ENCODE measurements around the gene AP3B2. TPM values are rescaled to one million over a fixed set of nuclear protein-coding genes. Genes with fewer than 3 reads are reported as not detected.

The AP3B2 gene
- total and polyA plus RNA-seq, 2 donors (not counting 3 experiments of a cell fraction or from before 2014, with no cell fraction given), result not detected

DNA sequence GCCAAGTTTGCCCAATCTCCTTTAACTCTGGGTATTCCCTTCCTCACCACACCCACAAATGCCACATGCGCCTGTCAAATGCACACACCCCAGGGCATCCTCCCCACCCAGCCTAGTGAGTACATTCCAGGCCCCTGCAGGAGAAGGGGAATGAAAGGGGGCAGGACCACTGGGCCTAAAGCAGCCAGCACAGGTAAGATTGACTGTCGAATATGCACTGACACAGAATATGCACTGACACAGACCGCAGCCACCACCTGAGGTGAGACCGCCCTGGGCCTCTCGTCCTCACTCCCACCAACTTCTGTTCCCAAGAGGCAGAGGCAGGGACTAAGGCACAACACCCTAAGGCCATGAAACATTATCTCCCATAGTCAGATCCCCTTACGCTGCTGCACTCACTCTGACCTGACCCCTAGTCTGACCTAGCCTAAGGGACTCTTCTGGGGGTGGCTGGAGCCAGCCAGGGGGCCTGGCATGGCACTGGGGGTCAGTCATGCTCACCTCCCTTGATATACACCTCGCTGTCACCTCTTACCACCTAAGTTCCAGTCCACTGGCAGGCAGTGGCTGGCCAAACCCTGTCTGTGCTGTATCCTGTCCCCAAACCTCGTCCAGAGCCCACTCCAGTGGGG, 10.8 kb downstream of the AP3B2 start:
- Histone ChIP-seq H3K4me1 (ENCODE audit: control insufficient read depth, extremely low read depth, insufficient read depth, low read length) (no peaks in the 10 kb centered on the region), H3K9me3 (replicated peaks; ENCODE audit: control insufficient read depth, insufficient read depth, low read length) (no peaks in the 10 kb centered on the region), H3K36me3 (ENCODE audit: control insufficient read depth in 2 of 2, extremely low read depth in 1 of 2, insufficient read depth in 2 of 2, low read length in 2 of 2) (no peaks in the 10 kb centered on the region), H3K4me3 (replicated peaks in 1 of 3; ENCODE audit: insufficient read depth in 1 of 3, low read depth in 1 of 3, low read length in 3 of 3) (no peak overlapping the region), H2AFZ (ENCODE audit: low read depth, low read length) (no peak overlapping the region), H3K27me3 (ENCODE audit: control insufficient read depth in 2 of 2, insufficient read depth in 2 of 2, low read length in 2 of 2) (no peaks in the 10 kb centered on the region), H3K9ac (replicated peaks; ENCODE audit: extremely low read depth, insufficient read depth, low read length) (no peak overlapping the region), H3K27ac (ENCODE audit: insufficient read depth, low read depth, low read length) (no peak overlapping the region), H3K4me2 (ENCODE audit: insufficient read depth, low read length) (no peak overlapping the region), H3K79me2 (ENCODE audit: control insufficient read depth, insufficient read depth, low read length) (no peaks in the 10 kb centered on the region), H4K20me1 (replicated peaks; ENCODE audit: control insufficient read depth, extremely low read depth, insufficient read depth, low read length) (no peaks in the 10 kb centered on the region), H3K9me1 (replicated peaks; ENCODE audit: control insufficient read depth, extremely low read depth, insufficient read depth, low read length) (no peaks in the 10 kb centered on the region)
- POLR2A ChIA-PET, result no interaction called here
- CTCF ChIA-PET, result no interaction called here
- dilution Hi-C loops (cut with MboI; ENCODE audit: extremely low pct_ligation_motif_present, low sequenced_read_pairs) (no loop called here), intact Hi-C loops (cut with micrococcal nuclease) (no loop called here)
- TF ChIP-seq GATA2 (IDR thresholded peaks at IDR 0.05; ENCODE audit: insufficient read depth, insufficient read length, low read depth, low read length), result no peak
- no peak for TF ChIP-seq MYC (IDR thresholded peaks at IDR 0.05; ENCODE audit: low read depth, low read length)
- no peak for TF ChIP-seq POLR2AphosphoS5 (IDR thresholded peaks at IDR 0.05; ENCODE audit: insufficient read depth, low read depth, low read length)
- no peak for TF ChIP-seq EZH2 (IDR thresholded peaks at IDR 0.05; ENCODE audit: borderline replicate concordance, low read depth, low read length, severe bottlenecking)
- no peak for TF ChIP-seq POLR2A (IDR thresholded peaks at IDR 0.05; ENCODE audit: low read depth, low read length)
- TF ChIP-seq FOS (IDR thresholded peaks at IDR 0.05; ENCODE audit: borderline replicate concordance, insufficient read depth, low read length), result no peak
- no peak for TF ChIP-seq CTCF (IDR thresholded peaks at IDR 0.05; ENCODE audit: extremely low read depth in 1 of 2, insufficient read depth in 1 of 2, low read depth in 1 of 2, low read length in 2 of 2)
- no peak for TF ChIP-seq JUN (IDR thresholded peaks at IDR 0.05; ENCODE audit: borderline replicate concordance, insufficient read depth, insufficient read length, low read depth)
- no peak for TF ChIP-seq MAX (IDR thresholded peaks at IDR 0.05; ENCODE audit: insufficient read depth, insufficient read length)
- DNase-seq (ENCODE audit: low read depth, low spot score) (no peak), FAIRE-seq (no peak)
- no TSS peak for BruUV-seq (replicated peaks)
